Measurements from ENCODE around the gene MAML2.

GRCh38 chr11:96051820-96052219, 291.2 kb downstream of the MAML2 start:
- TF ChIP-seq CTCF (IDR thresholded peaks at IDR 0.05; ENCODE audit: poor library complexity): no peak
- TF ChIP-seq EZH2 (IDR thresholded peaks at IDR 0.05; ENCODE audit: borderline replicate concordance): no peak

Data from hepatocyte (in vitro differentiated cells).